ENCODE measurements around the gene SERPINB10. TPM values are rescaled to one million over a fixed set of nuclear protein-coding genes. Genes with fewer than 3 reads are reported as not detected.

SERPINB10 gene
- total RNA-seq, 3 donors from 2014 or later, result 0.27 TPM; not detected in 2

DNA sequence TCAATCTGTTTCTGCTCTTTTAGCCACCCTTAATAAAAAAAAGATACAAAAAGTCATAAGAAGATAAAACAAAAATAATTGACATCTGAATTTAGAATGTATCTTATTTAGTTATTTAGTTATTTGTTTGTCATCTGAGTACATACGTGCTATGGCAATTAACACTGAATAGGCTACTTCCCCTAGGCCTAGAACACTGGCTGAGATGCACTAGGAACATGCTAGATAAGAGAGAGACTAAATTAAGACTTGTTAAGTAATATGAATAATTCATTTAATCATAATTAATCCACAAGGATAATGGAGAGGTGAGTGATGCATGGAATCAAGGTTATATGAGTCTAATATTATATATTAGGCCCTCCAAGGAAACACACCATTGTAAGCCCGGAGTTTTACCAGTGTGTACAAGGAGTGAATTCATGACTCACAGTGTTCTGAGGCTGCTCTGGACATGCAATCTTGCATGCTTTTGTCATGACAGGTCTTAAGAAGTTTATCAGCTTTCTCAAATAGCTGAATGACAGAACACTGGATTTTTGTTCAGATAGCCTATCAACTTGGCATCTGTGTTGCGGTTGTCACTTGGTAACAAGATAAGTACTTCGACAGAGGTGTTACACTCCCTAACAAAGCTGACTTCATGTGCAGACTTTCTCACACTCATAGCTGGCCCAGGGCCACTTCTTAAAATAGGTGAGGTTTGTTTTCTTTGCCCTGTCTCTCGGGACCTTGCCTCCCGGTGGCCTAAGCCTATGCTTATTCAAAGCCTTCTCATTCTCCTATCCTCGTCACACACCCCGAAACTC lies 25.2 kb upstream of the SERPINB10 start:
- peaks cover 11% of the 10 kb centered on the region for H3K4me1 Mint-ChIP-seq (ENCODE audit: low read depth)
- no peak overlapping the region for H3K4me3 Mint-ChIP-seq
- H3K36me3 Mint-ChIP-seq (ENCODE audit: insufficient read depth), result no peaks in the 10 kb centered on the region
- DNase-seq (no peak), ATAC-seq (peak in 1 of 2 donors; percentile 35)
- peaks cover 17% of the 10 kb centered on the region for H3K27me3 Mint-ChIP-seq (ENCODE audit: low read depth)
- no peaks in the 10 kb centered on the region for H3K9me3 Mint-ChIP-seq

GRCh38 chr18:63883617-63884016 lies 24.1 kb upstream of the SERPINB10 start:
- H3K4me1 Mint-ChIP-seq (ENCODE audit: low read depth), result peaks cover 13% of the 10 kb centered on the region
- peaks cover 15% of the 10 kb centered on the region for H3K27me3 Mint-ChIP-seq (ENCODE audit: low read depth)
- no peaks in the 10 kb centered on the region for H3K36me3 Mint-ChIP-seq (ENCODE audit: insufficient read depth)
- ATAC-seq, result no peak
- no peak overlapping the region for H3K4me3 Mint-ChIP-seq
- DNase-seq, result no peak
- no peaks in the 10 kb centered on the region for H3K9me3 Mint-ChIP-seq

DNA sequence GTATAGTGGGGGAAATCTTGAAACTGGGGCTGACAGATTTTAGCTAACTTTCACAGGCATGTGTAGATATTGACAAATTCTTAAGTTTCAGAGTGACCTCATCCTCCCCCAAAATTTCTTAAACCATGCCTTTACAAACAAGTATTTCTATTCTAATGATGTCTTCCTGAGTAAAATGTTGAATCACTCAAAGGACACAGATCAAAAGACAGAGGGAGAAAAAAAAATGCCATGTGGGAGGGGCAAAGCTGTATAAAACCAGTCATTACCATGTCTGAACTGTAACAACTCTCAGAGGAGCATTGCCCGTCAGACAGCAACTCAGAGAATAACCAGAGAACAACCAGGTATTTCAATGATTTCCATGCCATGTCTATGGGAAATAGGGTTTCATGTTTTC lies 20.3 kb upstream of the SERPINB10 start, which contains the start of gene SERPINB2:
TSS of gene SERPINB2 (plus strand) at position 282 of the 400 bp plus-strand sequence. CDS start 3,740 bp downstream, outside the sequence.
- Mint-ChIP-seq H3K4me1 (ENCODE audit: low read depth) (peaks cover 4% of the 10 kb centered on the region), H3K36me3 (ENCODE audit: insufficient read depth) (no peaks in the 10 kb centered on the region), H3K9me3 (no peaks in the 10 kb centered on the region), H3K27me3 (ENCODE audit: low read depth) (peaks cover 18% of the 10 kb centered on the region), H3K4me3 (no peak within 1 kb of the TSS)
- ATAC-seq (peak; percentile 69 to 74), DNase-seq (no peak)

DNA sequence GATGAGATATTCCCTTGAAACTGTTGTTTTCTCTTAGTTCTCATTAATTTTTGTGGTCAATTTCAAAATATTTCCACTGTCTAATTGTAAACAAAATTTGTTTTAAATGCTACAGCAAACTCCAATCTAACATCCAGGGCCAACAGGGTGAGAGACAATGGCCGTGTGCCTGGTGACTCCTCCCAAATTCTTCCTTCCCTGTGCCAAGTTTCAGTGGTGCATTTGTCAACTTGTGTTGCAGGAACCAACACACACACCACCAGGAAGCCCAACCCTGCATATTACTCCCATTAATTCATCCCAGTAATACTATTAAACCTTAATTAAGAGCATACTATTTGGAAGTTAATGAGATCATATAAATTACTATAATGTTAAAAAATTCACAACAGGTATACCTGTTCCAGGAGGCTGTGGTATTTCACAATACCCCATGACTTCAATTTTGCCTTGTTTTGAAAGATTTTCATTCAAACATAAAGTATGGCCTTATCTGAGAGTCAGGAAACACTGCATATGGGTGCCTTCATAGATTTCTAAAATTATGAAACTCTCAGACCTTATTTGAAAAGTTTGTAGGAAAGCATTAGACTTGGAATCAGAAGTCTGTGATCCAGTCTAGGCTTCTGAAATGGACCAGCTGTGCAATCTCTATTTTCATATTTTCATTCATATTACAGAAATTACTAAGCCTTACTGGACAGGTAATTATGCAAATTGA lies 19.1 kb upstream of the SERPINB10 start:
- no peak overlapping the region for H3K4me3 Mint-ChIP-seq
- H3K36me3 Mint-ChIP-seq (ENCODE audit: insufficient read depth), result no peaks in the 10 kb centered on the region
- no peak for ATAC-seq

GRCh38 chr18:63889626-63890025 lies 18.1 kb upstream of the SERPINB10 start:
- H3K4me1 Mint-ChIP-seq (ENCODE audit: low read depth), result peaks cover 4% of the 10 kb centered on the region
- ATAC-seq, result no peak
- no peak for DNase-seq
- H3K9me3 Mint-ChIP-seq, result no peaks in the 10 kb centered on the region
- peaks cover 15% of the 10 kb centered on the region for H3K27me3 Mint-ChIP-seq (ENCODE audit: low read depth)
- no peaks in the 10 kb centered on the region for H3K36me3 Mint-ChIP-seq (ENCODE audit: insufficient read depth)
- H3K4me3 Mint-ChIP-seq, result no peak overlapping the region

More for the DNA sequence above, 19.1 kb upstream of the SERPINB10 start:
- peaks cover 18% of the 10 kb centered on the region for H3K27me3 Mint-ChIP-seq (ENCODE audit: low read depth)
- H3K9me3 Mint-ChIP-seq, result no peaks in the 10 kb centered on the region
- H3K4me1 Mint-ChIP-seq (ENCODE audit: low read depth), result peaks cover 4% of the 10 kb centered on the region
- DNase-seq, result no peak

DNA sequence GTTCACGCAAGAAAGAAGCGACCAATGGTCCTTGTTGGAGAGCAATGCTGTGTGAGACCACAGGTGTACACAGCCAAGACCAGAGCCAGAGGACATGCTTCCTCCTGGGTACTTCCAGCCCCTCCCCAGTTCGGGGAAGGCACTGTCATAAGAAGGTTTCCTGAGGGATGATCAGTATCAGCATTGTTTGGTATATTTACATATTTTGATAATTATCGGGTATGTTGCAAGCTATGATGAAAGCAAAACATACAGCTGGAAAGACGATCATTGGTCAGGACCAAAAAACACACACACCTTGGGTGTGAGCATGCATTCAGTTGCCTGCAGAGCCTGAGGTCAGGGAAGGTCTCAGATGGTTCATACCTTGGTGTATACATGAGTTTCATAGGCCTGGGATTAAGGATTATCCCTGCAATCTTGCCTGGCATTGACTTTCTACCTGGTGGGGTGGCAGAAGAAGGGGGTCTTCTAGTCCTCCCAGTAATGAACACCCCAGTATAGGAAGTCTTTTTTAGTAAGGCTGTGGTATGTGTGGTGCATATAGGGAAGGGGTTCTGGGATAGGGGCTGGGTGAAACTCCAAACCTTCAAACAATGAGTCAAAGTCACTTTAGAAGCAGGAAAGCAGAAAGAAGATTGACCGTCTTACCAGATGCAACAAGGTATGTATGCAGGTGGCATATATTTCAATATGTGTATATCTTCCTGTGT lies 17.4 kb upstream of the SERPINB10 start:
- H3K4me3 Mint-ChIP-seq, result no peak overlapping the region
- H3K4me1 Mint-ChIP-seq (ENCODE audit: low read depth), result peaks cover 4% of the 10 kb centered on the region
- no peaks in the 10 kb centered on the region for H3K36me3 Mint-ChIP-seq (ENCODE audit: insufficient read depth)
- H3K27me3 Mint-ChIP-seq (ENCODE audit: low read depth), result peaks cover 12% of the 10 kb centered on the region
- ATAC-seq (no peak), DNase-seq (no peak)
- H3K9me3 Mint-ChIP-seq, result no peaks in the 10 kb centered on the region

- ATAC-seq (peak in 1 of 2 donors; percentile 37), DNase-seq (no peak)
- no peaks in the 10 kb centered on the region for H3K36me3 Mint-ChIP-seq (ENCODE audit: insufficient read depth)
- peaks cover 4% of the 10 kb centered on the region for H3K4me1 Mint-ChIP-seq (ENCODE audit: low read depth)
- no peaks in the 10 kb centered on the region for H3K9me3 Mint-ChIP-seq
- no peak overlapping the region for H3K4me3 Mint-ChIP-seq
- peaks cover 9% of the 10 kb centered on the region for H3K27me3 Mint-ChIP-seq (ENCODE audit: low read depth)
Measured at GRCh38 chr18:63890950-63891304, 16.8 kb upstream of the SERPINB10 start.

DNA sequence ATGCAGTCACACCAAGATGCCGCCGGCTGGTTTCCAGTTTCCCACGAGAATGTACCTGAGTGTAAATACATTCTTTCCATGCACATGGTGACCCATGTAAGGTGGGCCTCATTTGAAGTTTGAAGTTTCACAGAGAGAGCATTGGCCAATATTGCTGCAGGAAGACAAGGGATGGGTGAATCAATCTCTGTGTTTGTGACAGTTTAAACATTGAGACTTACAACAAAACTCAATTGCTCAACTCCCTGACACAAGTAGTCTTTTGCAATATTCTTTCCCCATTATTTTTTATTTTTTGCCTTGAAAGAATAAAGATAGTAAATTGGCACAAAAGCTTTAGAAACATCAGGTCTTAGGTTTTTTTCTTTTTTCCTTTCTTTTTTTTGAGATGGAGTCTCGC lies 15.2 kb upstream of the SERPINB10 start:
- ATAC-seq (no peak), DNase-seq (no peak)
- peaks cover 1% of the 10 kb centered on the region for H3K4me1 Mint-ChIP-seq (ENCODE audit: low read depth)
- H3K9me3 Mint-ChIP-seq, result no peaks in the 10 kb centered on the region
- H3K27me3 Mint-ChIP-seq (ENCODE audit: low read depth), result peaks cover 8% of the 10 kb centered on the region
- H3K4me3 Mint-ChIP-seq, result no peak overlapping the region
- no peaks in the 10 kb centered on the region for H3K36me3 Mint-ChIP-seq (ENCODE audit: insufficient read depth)

DNA sequence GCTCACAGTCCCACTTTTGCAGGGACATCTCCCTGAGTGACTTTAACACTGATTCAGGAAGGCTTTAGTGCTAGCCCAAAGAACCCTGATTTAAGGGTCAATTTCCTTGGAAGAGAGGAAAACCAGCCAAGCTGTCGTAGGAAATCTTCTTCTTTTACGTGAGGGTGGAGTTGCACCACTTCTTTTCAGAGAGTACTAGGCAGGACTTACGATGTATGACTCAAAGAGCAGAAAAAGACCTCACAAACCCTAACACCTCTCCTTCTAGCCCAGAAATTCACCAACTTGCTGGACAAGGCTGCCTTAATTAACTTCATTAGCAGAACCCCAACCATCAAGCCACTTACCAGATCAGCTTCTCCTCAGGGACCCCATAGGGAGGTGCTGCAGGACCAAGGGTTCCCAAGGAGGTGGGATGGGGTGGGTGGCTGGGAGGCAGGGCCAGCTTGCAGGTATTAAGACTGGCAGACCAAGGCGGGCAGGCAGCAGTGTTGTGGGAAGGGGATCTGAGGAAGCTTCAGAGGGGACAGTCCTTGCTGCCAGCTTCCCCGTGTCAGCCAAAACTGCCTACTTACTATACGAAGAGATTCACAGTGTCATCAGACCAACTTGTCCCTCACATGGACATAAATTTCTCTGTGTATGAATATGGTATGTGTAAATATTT lies 13.5 kb upstream of the SERPINB10 start:
- Mint-ChIP-seq H3K36me3 (ENCODE audit: insufficient read depth) (no peaks in the 10 kb centered on the region), H3K4me1 (ENCODE audit: low read depth) (no peaks in the 10 kb centered on the region), H3K9me3 (no peaks in the 10 kb centered on the region), H3K27me3 (ENCODE audit: low read depth) (peaks cover 11% of the 10 kb centered on the region), H3K4me3 (no peak overlapping the region)
- no peak for DNase-seq
- no peak for ATAC-seq

GRCh38 chr18:63895190-63895589 lies 12.6 kb upstream of the SERPINB10 start:
- no peak for DNase-seq
- H3K4me3 Mint-ChIP-seq, result no peak overlapping the region
- peaks cover 9% of the 10 kb centered on the region for H3K27me3 Mint-ChIP-seq (ENCODE audit: low read depth)
- H3K4me1 Mint-ChIP-seq (ENCODE audit: low read depth), result no peaks in the 10 kb centered on the region
- no peaks in the 10 kb centered on the region for H3K36me3 Mint-ChIP-seq (ENCODE audit: insufficient read depth)
- no peak for ATAC-seq
- no peaks in the 10 kb centered on the region for H3K9me3 Mint-ChIP-seq

GRCh38 chr18:63897072-63897471 lies 10.7 kb upstream of the SERPINB10 start:
- Mint-ChIP-seq H3K36me3 (ENCODE audit: insufficient read depth) (no peaks in the 10 kb centered on the region), H3K27me3 (ENCODE audit: low read depth) (peaks cover 10% of the 10 kb centered on the region), H3K4me3 (no peak overlapping the region), H3K9me3 (no peaks in the 10 kb centered on the region), H3K4me1 (ENCODE audit: low read depth) (no peaks in the 10 kb centered on the region)
- no peak for DNase-seq
- ATAC-seq, result no peak

DNA sequence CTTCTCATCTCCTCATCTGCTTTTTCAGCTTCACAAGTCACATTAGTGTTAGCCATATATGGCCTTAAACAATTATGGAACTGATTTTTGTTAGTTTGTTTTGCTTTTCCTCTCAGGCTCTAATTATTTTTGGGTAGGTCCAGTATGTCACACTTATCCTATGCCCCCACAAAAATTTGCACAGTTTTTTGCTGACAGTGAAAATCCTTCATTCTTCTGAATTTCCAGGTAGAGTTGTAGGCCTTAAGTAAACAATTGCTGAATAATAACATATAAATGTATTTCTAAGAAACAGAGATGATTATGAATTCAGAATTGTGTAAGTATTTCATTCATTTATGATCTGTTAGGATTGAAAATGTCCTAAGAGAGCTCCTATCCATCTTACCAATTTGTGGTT lies 8.6 kb upstream of the SERPINB10 start:
- peaks cover 14% of the 10 kb centered on the region for H3K27me3 Mint-ChIP-seq (ENCODE audit: low read depth)
- H3K9me3 Mint-ChIP-seq, result no peaks in the 10 kb centered on the region
- no peaks in the 10 kb centered on the region for H3K4me1 Mint-ChIP-seq (ENCODE audit: low read depth)
- ATAC-seq, result no peak
- no peak overlapping the region for H3K4me3 Mint-ChIP-seq
- H3K36me3 Mint-ChIP-seq (ENCODE audit: insufficient read depth), result no peaks in the 10 kb centered on the region
- no peak for DNase-seq

GRCh38 chr18:63903851-63904570 lies 3.7 kb upstream of the SERPINB10 start:
- ATAC-seq, result no peak
- Mint-ChIP-seq H3K27me3 (ENCODE audit: low read depth) (peaks cover 9% of the 10 kb centered on the region), H3K9me3 (no peaks in the 10 kb centered on the region), H3K36me3 (ENCODE audit: insufficient read depth) (no peaks in the 10 kb centered on the region), H3K4me1 (ENCODE audit: low read depth) (no peaks in the 10 kb centered on the region), H3K4me3 (no peak overlapping the region)
- no peak for DNase-seq
